Ovary (tissue), 9 donors: ENCODE data around the gene C3orf20. TPM values are rescaled to one million over a fixed set of nuclear protein-coding genes. Genes with fewer than 3 reads are reported as not detected.

Source experiments
- DNase-seq, 5 donors: peaks; one replicate each; pipeline ENCODE4 v3.0.0-alpha.2; 2019 to 2020
- H3K27ac ChIP-seq, 2 donors: fragments of 200-600 bp; one replicate each; pipeline versions ENCODE4 v1.5.1 to v1.8.0; 2019 to 2022
- H3K27me3 ChIP-seq: fragments of 200-600 bp; one replicate; pipeline ENCODE4 v1.8.0; 2022
- H3K36me3 ChIP-seq: fragments of 200-600 bp; sonication (generic); one replicate; pipeline ENCODE4 v1.5.1; 2019
- H3K4me1 ChIP-seq: one replicate; pipeline ENCODE4 v1.8.1; 2013; ENCODE audit warnings: mild to moderate bottlenecking, moderate library complexity; ENCODE audit not compliant: insufficient read depth
- H3K4me3 ChIP-seq: fragments of 200-600 bp; sonication (generic); one replicate; pipeline ENCODE4 v1.5.1; 2017
- H3K9me3 ChIP-seq, 2 donors: fragments of 200-600 bp in 1 of 2; sonication (generic) in 1 of 2; one replicate each; pipeline versions ENCODE4 v1.5.1 to v1.8.1; 2013 to 2019; ENCODE audit warnings: mild to moderate bottlenecking in 1 of 2, moderate library complexity in 1 of 2
- EP300 ChIP-seq: sonication (generic); formaldehyde crosslinking; IDR thresholded peaks from one replicate; pipeline ENCODE4 v1.6.1; 2017; ENCODE audit warnings: antibody characterized with exemption
- POLR2A ChIP-seq: fragments of 450-650 bp; IDR thresholded peaks from one replicate; pipeline ENCODE4 v1.6.1; 2017; ENCODE audit warnings: antibody characterized with exemption, mild to moderate bottlenecking, moderate library complexity
- WGBS, 3 donors: extraction: QIAGEN DNeasy Blood & Tissue Kit in 1 of 3; methylation state at CpG; one replicate each; pipeline versions ENCODE4 v1.1.5 to v1.1.7; 2013 to 2017; 5-methylcytosine and 5-hydroxymethylcytosine counted together
- intact Hi-C, 4 donors: fragments of 100-400 bp; cut with DNase I; formaldehyde crosslinking; loops; one replicate each; pipeline versions ENCODE4 v1.11.0 to v1.15.1; 2022 to 2023
- polyA plus RNA-seq, 2 donors: library from polyadenylated mRNA; stranded (reverse); fragments of 200-250 nt in 1 of 2; fragments of 350-450 nt in 1 of 2; fragmentation: Illumina TruSeq in 1 of 2; extraction: RNeasy Lipid Tissue Mini Kit (QIAGEN cat#74804) in 1 of 2; gene quantifications; one replicate each; pipeline ENCODE4 v1.2.3, GENCODE V29; 2013 to 2014
- total RNA-seq, 7 donors: library from RNA; depleted of rRNA in 2 of 7; stranded (reverse); fragments of >200 nt in 2 of 7; fragmentation: NEBNext Ultra II Directional in 3 of 7; extraction: Animal tissue kit (Norgen Biotek cat#: 25700) in 3 of 7; gene quantifications; one replicate each; pipeline versions ENCODE4 v1.1.0 to v1.2.4, GENCODE V29; 2016 to 2023
- TF ChIP-seq, protein P1 (sequence below), 3 donors: fragments of 450-650 bp in 2 of 3; fragments of 200-600 bp in 1 of 3; IDR thresholded peaks; one replicate each; pipeline versions ENCODE4 v1.5.1 to v1.8.0; 2016 to 2022; ENCODE audit warnings: antibody characterized with exemption in 3 of 3, mild to moderate bottlenecking in 1 of 3
- donor health status: DM: no; HTN: no; CAD: no; lungs with moderate emphysema.
- donor health status: DM: no; HTN: no; CAD: no.
- donor health status: Bipolar disorder and iron deficiency.
- donor health status: DM: yes; HTN: yes; CAD: no.
- donor health status: DM: no; HTN: no; CAD: no.
- donor health status: DM: yes; HTN: yes; CAD: no.

The C3orf20 gene
- total and polyA plus RNA-seq, 9 donors: 0.08 to 0.17 (median 0.11) TPM; not detected in 3

DNA sequence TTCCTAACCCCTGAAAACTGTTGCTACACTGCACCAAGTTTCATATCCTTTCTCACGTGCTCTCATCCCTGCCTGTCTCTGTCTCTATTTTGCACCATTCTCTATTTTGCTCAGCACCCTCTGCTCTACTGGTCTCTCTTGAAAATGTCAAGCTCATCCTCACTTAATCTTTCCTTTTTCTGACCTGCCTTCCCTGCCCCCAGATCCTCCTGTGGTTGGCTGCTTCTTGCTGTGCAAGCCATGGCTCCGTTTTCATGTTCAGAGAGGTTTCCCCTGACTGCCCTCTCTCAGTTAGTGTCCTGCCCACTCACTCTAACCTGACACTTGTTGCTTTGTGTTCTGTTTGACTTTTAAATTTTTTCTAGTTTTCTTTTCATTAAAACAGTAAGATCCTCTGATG is 17.4 kb upstream of the C3orf20 start:
- TF ChIP-seq EP300 (no peak), POLR2A (no peak)
- TF ChIP-seq, protein P1, sequence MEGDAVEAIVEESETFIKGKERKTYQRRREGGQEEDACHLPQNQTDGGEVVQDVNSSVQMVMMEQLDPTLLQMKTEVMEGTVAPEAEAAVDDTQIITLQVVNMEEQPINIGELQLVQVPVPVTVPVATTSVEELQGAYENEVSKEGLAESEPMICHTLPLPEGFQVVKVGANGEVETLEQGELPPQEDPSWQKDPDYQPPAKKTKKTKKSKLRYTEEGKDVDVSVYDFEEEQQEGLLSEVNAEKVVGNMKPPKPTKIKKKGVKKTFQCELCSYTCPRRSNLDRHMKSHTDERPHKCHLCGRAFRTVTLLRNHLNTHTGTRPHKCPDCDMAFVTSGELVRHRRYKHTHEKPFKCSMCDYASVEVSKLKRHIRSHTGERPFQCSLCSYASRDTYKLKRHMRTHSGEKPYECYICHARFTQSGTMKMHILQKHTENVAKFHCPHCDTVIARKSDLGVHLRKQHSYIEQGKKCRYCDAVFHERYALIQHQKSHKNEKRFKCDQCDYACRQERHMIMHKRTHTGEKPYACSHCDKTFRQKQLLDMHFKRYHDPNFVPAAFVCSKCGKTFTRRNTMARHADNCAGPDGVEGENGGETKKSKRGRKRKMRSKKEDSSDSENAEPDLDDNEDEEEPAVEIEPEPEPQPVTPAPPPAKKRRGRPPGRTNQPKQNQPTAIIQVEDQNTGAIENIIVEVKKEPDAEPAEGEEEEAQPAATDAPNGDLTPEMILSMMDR (IDR thresholded peaks at IDR 0.05): no peak
- intact Hi-C loops: no loop called here
- no peaks in the 10 kb centered on the region for H3K36me3 ChIP-seq

DNA sequence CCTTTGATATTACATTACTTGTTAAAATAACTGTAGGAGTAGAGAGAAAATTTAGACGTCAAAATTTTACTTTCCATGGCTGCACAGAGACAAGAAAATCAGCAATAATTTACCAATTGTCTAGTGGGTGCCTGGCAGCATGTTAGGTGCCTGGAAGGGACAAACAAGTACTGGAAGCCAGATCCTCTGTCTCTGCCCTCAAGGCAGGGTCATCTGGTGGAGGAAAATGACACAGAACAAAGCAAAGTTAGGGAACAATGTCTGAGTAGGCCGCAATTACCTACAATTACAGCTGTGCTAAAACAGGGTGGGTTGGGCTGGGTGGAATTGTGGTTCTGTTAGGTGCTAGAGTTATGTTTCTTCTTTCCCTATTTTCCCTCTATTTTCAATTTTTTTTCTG is 16.0 kb upstream of the C3orf20 start:
- no peak overlapping the region for H3K27ac ChIP-seq
- TF ChIP-seq EP300 (no peak), POLR2A (no peak)
- TF ChIP-seq, protein P1 (IDR thresholded peaks at IDR 0.05): no peak
- H3K9me3 ChIP-seq: no peaks in the 10 kb centered on the region
- H3K4me1 ChIP-seq: no peaks in the 10 kb centered on the region
- no peak overlapping the region for H3K4me3 ChIP-seq
- intact Hi-C loops: no loop called here
- H3K27me3 ChIP-seq: no peaks in the 10 kb centered on the region
- no peaks in the 10 kb centered on the region for H3K36me3 ChIP-seq
- 82 to 90% (median 84%) methylated on average over 2 of the region's 2 CpGs for WGBS, 3 donors
- DNase-seq: no peak

More for the DNA sequence above, 17.4 kb upstream of the C3orf20 start:
- 70 to 87% (median 84%) methylated on average over 2 of the region's 2 CpGs for WGBS, 3 donors
- no peak overlapping the region for H3K27ac ChIP-seq
- no peak for DNase-seq
- H3K4me1 ChIP-seq: no peaks in the 10 kb centered on the region
- no peaks in the 10 kb centered on the region for H3K27me3 ChIP-seq
- no peaks in the 10 kb centered on the region for H3K9me3 ChIP-seq
- H3K4me3 ChIP-seq: no peak overlapping the region

DNA sequence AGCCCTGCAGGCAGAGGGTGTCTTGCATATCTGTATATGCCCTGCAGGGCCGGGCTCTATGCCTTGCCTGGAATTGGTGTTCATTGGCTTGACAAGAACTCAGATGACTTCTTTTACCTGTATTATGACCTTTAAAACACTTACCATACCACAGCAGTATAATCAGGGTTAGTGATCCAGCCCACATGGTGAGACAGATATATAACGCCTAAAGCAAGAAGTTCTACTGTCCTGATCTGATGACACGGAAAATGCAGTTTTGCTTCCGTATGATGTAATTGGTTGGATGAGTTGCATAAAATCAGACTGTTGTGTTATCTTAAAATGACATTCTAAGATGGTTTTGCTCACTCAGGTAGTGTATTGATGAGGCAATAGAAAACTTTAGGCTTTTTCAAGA is 14.0 kb upstream of the C3orf20 start:
- 80 to 82% (median 81%) methylated on average over 4 of the region's 4 CpGs for WGBS, 3 donors
- Histone ChIP-seq H3K27me3 (no peaks in the 10 kb centered on the region), H3K4me1 (no peaks in the 10 kb centered on the region), H3K9me3 (no peaks in the 10 kb centered on the region), H3K4me3 (no peak overlapping the region), H3K36me3 (no peaks in the 10 kb centered on the region), H3K27ac (no peak overlapping the region)
- DNase-seq: no peak
- TF ChIP-seq POLR2A (no peak), EP300 (no peak)
- TF ChIP-seq, protein P1 (IDR thresholded peaks at IDR 0.05): no peak
- intact Hi-C loops: no loop called here

DNA sequence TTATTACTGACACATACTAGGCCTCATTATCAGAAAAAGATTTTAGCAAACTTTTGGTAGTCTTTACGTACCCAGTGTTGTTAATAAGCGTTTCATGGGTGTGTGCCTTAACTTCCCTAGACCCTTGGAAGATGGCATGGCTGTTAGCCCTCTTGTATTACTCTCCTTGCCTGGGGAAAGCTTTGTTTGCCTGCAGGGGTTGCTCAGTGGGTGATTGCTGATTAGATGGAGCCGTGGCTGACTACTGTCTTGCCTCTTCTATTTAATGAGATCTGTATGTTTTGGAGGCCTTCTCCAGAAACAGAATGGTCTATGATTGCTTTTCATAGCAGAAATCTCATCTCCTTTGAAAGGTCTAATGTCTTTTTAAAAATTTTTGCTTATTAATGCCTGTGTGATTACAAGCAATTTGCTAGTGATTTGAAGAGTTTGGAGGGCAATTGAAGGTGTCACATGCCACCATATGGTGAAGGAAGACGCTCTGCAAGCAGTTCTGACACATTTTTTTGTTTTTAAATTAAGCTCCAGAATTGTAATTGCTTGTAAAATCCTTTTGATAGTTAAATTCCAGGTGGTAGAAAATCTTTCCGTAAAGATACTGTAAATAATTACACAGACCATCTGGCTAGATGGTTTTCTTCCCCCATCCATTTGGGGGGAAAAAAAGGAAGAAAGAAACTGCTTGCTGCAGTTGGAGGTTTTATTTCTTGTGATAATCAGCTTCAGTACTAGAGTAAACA is 11.4 kb upstream of the C3orf20 start:
- intact Hi-C loops: no loop called here
- Histone ChIP-seq H3K27me3 (no peaks in the 10 kb centered on the region), H3K36me3 (no peaks in the 10 kb centered on the region), H3K27ac (no peak overlapping the region), H3K9me3 (no peaks in the 10 kb centered on the region), H3K4me3 (no peak overlapping the region), H3K4me1 (no peaks in the 10 kb centered on the region)
- TF ChIP-seq, protein P1 (IDR thresholded peaks at IDR 0.05): no peak
- no peak for TF ChIP-seq POLR2A
- no peak for TF ChIP-seq EP300
- WGBS, 3 donors: 52 to 74% (median 57%) methylated on average over 5 of the region's 5 CpGs
- no peak for DNase-seq
